ENCODE results near the gene ALG14.
"Not testable (repeated sequence)": the region's sequence is repeated elsewhere in the genome, so short reads cannot be mapped to it uniquely, and the experiment has no call there.

The ALG14 gene

GRCh38 chr1:94951509-94952208 is 121.1 kb downstream of the ALG14 start:
- no peaks in the 10 kb centered on the region for H3K36me3 ChIP-seq (ENCODE audit: insufficient read depth, low read length)
- 87% methylated on average over 5 of the region's 5 CpGs for WGBS
- H3K9ac ChIP-seq (ENCODE audit: low read depth, low read length), result no peak overlapping the region
- no peak overlapping the region for H3K4me3 ChIP-seq (ENCODE audit: low read length)
- H3K27ac ChIP-seq (ENCODE audit: low read depth, low read length), result no peak overlapping the region
- 0 out of 2 replicates have a peak, but pooled peaks cover 2% of the 10 kb centered on the region for H3K9me3 ChIP-seq (ENCODE audit: insufficient read depth, low read depth, low read length)
- H3K27me3 ChIP-seq (ENCODE audit: insufficient read depth, low read length), result no peaks in the 10 kb centered on the region
- peaks cover 16% of the 10 kb centered on the region for H3K4me1 ChIP-seq (ENCODE audit: insufficient read depth, low read length)

GRCh38 chr1:94951046-94951445 is 121.7 kb downstream of the ALG14 start:
- H3K36me3 ChIP-seq (ENCODE audit: insufficient read depth, low read length), result no peaks in the 10 kb centered on the region
- H3K9ac ChIP-seq (ENCODE audit: low read depth, low read length), result no peak overlapping the region
- no peaks in the 10 kb centered on the region for H3K27me3 ChIP-seq (ENCODE audit: insufficient read depth, low read length)
- H3K4me3 ChIP-seq (ENCODE audit: low read length), result no peak overlapping the region
- H3K9me3 ChIP-seq (ENCODE audit: insufficient read depth, low read depth, low read length), result 0 out of 2 replicates have a peak, but pooled peaks cover 2% of the 10 kb centered on the region
- peaks cover 16% of the 10 kb centered on the region for H3K4me1 ChIP-seq (ENCODE audit: insufficient read depth, low read length)
- WGBS, result 91% methylated on average over 2 of the region's 2 CpGs
- H3K27ac ChIP-seq (ENCODE audit: low read depth, low read length), result no peak overlapping the region

GRCh38 chr1:94949681-94950661 is 122.8 kb downstream of the ALG14 start:
- Histone ChIP-seq H3K27me3 (ENCODE audit: insufficient read depth, low read length) (no peaks in the 10 kb centered on the region), H3K4me3 (ENCODE audit: low read length) (no peak overlapping the region), H3K36me3 (ENCODE audit: insufficient read depth, low read length) (no peaks in the 10 kb centered on the region), H3K9me3 (ENCODE audit: insufficient read depth, low read depth, low read length) (0 out of 2 replicates have a peak, but pooled peaks cover 2% of the 10 kb centered on the region), H3K27ac (ENCODE audit: low read depth, low read length) (no peak overlapping the region), H3K9ac (ENCODE audit: low read depth, low read length) (no peak overlapping the region), H3K4me1 (ENCODE audit: insufficient read depth, low read length) (peaks cover 14% of the 10 kb centered on the region)
- WGBS, result 77% methylated on average over 4 of the region's 4 CpGs

GRCh38 chr1:94947437-94947836 is 125.3 kb downstream of the ALG14 start:
- 87% methylated on average over 1 of the region's 1 CpG for WGBS
- Histone ChIP-seq H3K9ac (ENCODE audit: low read depth, low read length) (no peak overlapping the region), H3K9me3 (ENCODE audit: insufficient read depth, low read depth, low read length) (no peaks in the 10 kb centered on the region), H3K4me1 (ENCODE audit: insufficient read depth, low read length) (no peaks in the 10 kb centered on the region), H3K4me3 (ENCODE audit: low read length) (no peak overlapping the region), H3K36me3 (ENCODE audit: insufficient read depth, low read length) (no peaks in the 10 kb centered on the region), H3K27ac (ENCODE audit: low read depth, low read length) (no peak overlapping the region), H3K27me3 (ENCODE audit: insufficient read depth, low read length) (no peaks in the 10 kb centered on the region)

GRCh38 chr1:94946886-94947285 is 125.9 kb downstream of the ALG14 start:
- no peak overlapping the region for H3K4me3 ChIP-seq (ENCODE audit: low read length)
- no peaks in the 10 kb centered on the region for H3K27me3 ChIP-seq (ENCODE audit: insufficient read depth, low read length)
- H3K36me3 ChIP-seq (ENCODE audit: insufficient read depth, low read length), result no peaks in the 10 kb centered on the region
- no peaks in the 10 kb centered on the region for H3K9me3 ChIP-seq (ENCODE audit: insufficient read depth, low read depth, low read length)
- no peak overlapping the region for H3K27ac ChIP-seq (ENCODE audit: low read depth, low read length)
- H3K4me1 ChIP-seq (ENCODE audit: insufficient read depth, low read length), result no peaks in the 10 kb centered on the region
- WGBS, result 91% methylated on average over 3 of the region's 3 CpGs
- H3K9ac ChIP-seq (ENCODE audit: low read depth, low read length), result no peak overlapping the region

GRCh38 chr1:94942171-94943128 is 130.3 kb downstream of the ALG14 start:
- peaks cover 4% of the 10 kb centered on the region for H3K4me1 ChIP-seq (ENCODE audit: insufficient read depth, low read length)
- WGBS, result 82% methylated on average over 8 of the region's 8 CpGs
- H3K27ac ChIP-seq (ENCODE audit: low read depth, low read length), result no peak overlapping the region

GRCh38 chr1:94941480-94941879 is 131.3 kb downstream of the ALG14 start:
- WGBS, result 100% methylated on average over 1 of the region's 1 CpG
- H3K4me3 ChIP-seq (ENCODE audit: low read length); H3K9me3 ChIP-seq (ENCODE audit: insufficient read depth, low read depth, low read length); H3K4me1 ChIP-seq (ENCODE audit: insufficient read depth, low read length); H3K27ac ChIP-seq (ENCODE audit: low read depth, low read length); H3K9ac ChIP-seq (ENCODE audit: low read depth, low read length); H3K27me3 ChIP-seq (ENCODE audit: insufficient read depth, low read length); H3K36me3 ChIP-seq (ENCODE audit: insufficient read depth, low read length): not testable (repeated sequence)

More at GRCh38 chr1:94942171-94943128, 130.3 kb downstream of the ALG14 start:
- no peak overlapping the region for H3K9ac ChIP-seq (ENCODE audit: low read depth, low read length)
- no peaks in the 10 kb centered on the region for H3K36me3 ChIP-seq (ENCODE audit: insufficient read depth, low read length)
- H3K27me3 ChIP-seq (ENCODE audit: insufficient read depth, low read length), result no peaks in the 10 kb centered on the region
- no peaks in the 10 kb centered on the region for H3K9me3 ChIP-seq (ENCODE audit: insufficient read depth, low read depth, low read length)
- no peak overlapping the region for H3K4me3 ChIP-seq (ENCODE audit: low read length)

GRCh38 chr1:94940738-94941137 is 132.0 kb downstream of the ALG14 start:
- H3K9ac ChIP-seq (ENCODE audit: low read depth, low read length), result no peak overlapping the region
- H3K4me3 ChIP-seq (ENCODE audit: low read length), result no peak overlapping the region

GRCh38 chr1:94937820-94938219 is 134.9 kb downstream of the ALG14 start:
- WGBS, result 90% methylated on average over 1 of the region's 1 CpG
- H3K4me1 ChIP-seq (ENCODE audit: insufficient read depth, low read length), result peaks cover 17% of the 10 kb centered on the region
- no peaks in the 10 kb centered on the region for H3K27me3 ChIP-seq (ENCODE audit: insufficient read depth, low read length)
- H3K27ac ChIP-seq (ENCODE audit: low read depth, low read length), result no peak overlapping the region
- no peak overlapping the region for H3K4me3 ChIP-seq (ENCODE audit: low read length)
- no peak overlapping the region for H3K9ac ChIP-seq (ENCODE audit: low read depth, low read length)
- no peaks in the 10 kb centered on the region for H3K9me3 ChIP-seq (ENCODE audit: insufficient read depth, low read depth, low read length)
- no peaks in the 10 kb centered on the region for H3K36me3 ChIP-seq (ENCODE audit: insufficient read depth, low read length)

More at GRCh38 chr1:94940738-94941137, 132.0 kb downstream of the ALG14 start:
- peaks cover 15% of the 10 kb centered on the region for H3K4me1 ChIP-seq (ENCODE audit: insufficient read depth, low read length)
- no peaks in the 10 kb centered on the region for H3K9me3 ChIP-seq (ENCODE audit: insufficient read depth, low read depth, low read length)
- WGBS, result 95% methylated on average over 3 of the region's 3 CpGs
- no peaks in the 10 kb centered on the region for H3K27me3 ChIP-seq (ENCODE audit: insufficient read depth, low read length)
- no peaks in the 10 kb centered on the region for H3K36me3 ChIP-seq (ENCODE audit: insufficient read depth, low read length)
- H3K27ac ChIP-seq (ENCODE audit: low read depth, low read length), result no peak overlapping the region

- Histone ChIP-seq H3K9ac (ENCODE audit: low read depth, low read length) (no peak overlapping the region), H3K4me1 (ENCODE audit: insufficient read depth, low read length) (peaks cover 17% of the 10 kb centered on the region), H3K27ac (ENCODE audit: low read depth, low read length) (peak overlapping the region; percentile 47; the same call in 1 of the 2 replicates), H3K4me3 (ENCODE audit: low read length) (no peak overlapping the region), H3K36me3 (ENCODE audit: insufficient read depth, low read length) (0 out of 2 replicates have a peak, but pooled peaks cover 2% of the 10 kb centered on the region), H3K27me3 (ENCODE audit: insufficient read depth, low read length) (no peaks in the 10 kb centered on the region), H3K9me3 (ENCODE audit: insufficient read depth, low read depth, low read length) (no peaks in the 10 kb centered on the region)
- WGBS, result 76% methylated on average over 4 of the region's 5 CpGs
Measured at GRCh38 chr1:94936861-94937620, 135.7 kb downstream of the ALG14 start.
